ENCODE results near the gene PUS7.

GRCh38 chr7:105487579-105488571, 34.2 kb downstream of the PUS7 start:
- TF ChIP-seq, protein P1, sequence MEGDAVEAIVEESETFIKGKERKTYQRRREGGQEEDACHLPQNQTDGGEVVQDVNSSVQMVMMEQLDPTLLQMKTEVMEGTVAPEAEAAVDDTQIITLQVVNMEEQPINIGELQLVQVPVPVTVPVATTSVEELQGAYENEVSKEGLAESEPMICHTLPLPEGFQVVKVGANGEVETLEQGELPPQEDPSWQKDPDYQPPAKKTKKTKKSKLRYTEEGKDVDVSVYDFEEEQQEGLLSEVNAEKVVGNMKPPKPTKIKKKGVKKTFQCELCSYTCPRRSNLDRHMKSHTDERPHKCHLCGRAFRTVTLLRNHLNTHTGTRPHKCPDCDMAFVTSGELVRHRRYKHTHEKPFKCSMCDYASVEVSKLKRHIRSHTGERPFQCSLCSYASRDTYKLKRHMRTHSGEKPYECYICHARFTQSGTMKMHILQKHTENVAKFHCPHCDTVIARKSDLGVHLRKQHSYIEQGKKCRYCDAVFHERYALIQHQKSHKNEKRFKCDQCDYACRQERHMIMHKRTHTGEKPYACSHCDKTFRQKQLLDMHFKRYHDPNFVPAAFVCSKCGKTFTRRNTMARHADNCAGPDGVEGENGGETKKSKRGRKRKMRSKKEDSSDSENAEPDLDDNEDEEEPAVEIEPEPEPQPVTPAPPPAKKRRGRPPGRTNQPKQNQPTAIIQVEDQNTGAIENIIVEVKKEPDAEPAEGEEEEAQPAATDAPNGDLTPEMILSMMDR (IDR thresholded peaks at IDR 0.05), result peak; percentile 53
- no peak for TF ChIP-seq EZH2 (IDR thresholded peaks at IDR 0.05)
